K562 (cell line): ENCODE data around the gene NECAP2. TPM values are rescaled to one million over a fixed set of nuclear protein-coding genes. Genes with fewer than 3 reads are reported as not detected.

ENCODE experiments used
- ARID2 ChIP-seq: fragments of 450-650 bp; IDR thresholded peaks from 2 replicates; pipeline ENCODE4 v1.6.1; 2017; ENCODE audit warnings: antibody characterized with exemption, mild to moderate bottlenecking
- ARID4B ChIP-seq: sonication (generic); formaldehyde crosslinking; IDR thresholded peaks from 2 replicates; pipeline ENCODE4 v1.8.0; 2022; ENCODE audit warnings: mild to moderate bottlenecking, missing genetic modification reagents
- DNMT1 ChIP-seq: fragments of 450-650 bp; IDR thresholded peaks from 2 replicates; pipeline ENCODE4 v1.6.1; 2016; ENCODE audit warnings: antibody characterized with exemption, mild to moderate bottlenecking
- HIVEP1 ChIP-seq: fragments of 250-450 bp; sonication (Bioruptor Pico); IDR thresholded peaks from 2 replicates; pipeline ENCODE4 v1.4.0; 2020; ENCODE audit warnings: mild to moderate bottlenecking
- PHTF2 ChIP-seq: fragments of 250-450 bp; sonication (Bioruptor Pico); IDR thresholded peaks from 2 replicates; pipeline ENCODE4 v1.5.0; 2021; ENCODE audit warnings: mild to moderate bottlenecking
- PREB ChIP-seq: sonication (generic); formaldehyde crosslinking; IDR thresholded peaks from 2 replicates; pipeline ENCODE4 v1.8.1; 2023; ENCODE audit warnings: mild to moderate bottlenecking, missing genetic modification reagents
- PTBP1 ChIP-seq: fragments of 200-400 bp; formaldehyde crosslinking; IDR thresholded peaks from 2 replicates; pipeline ENCODE4 v1.6.1; 2017; ENCODE audit warnings: low read depth, low read length
- SMARCC2 ChIP-seq: fragments of 450-650 bp; IDR thresholded peaks from 2 replicates; pipeline ENCODE4 v1.6.1; 2017; ENCODE audit warnings: antibody characterized with exemption, moderate library complexity, mild to moderate bottlenecking, low read depth
- SNAPC5 ChIP-seq: fragments of 250-450 bp; sonication (Bioruptor Pico); IDR thresholded peaks from 2 replicates; pipeline ENCODE4 v1.8.0; 2021; ENCODE audit warnings: moderate library complexity, mild to moderate bottlenecking, inconsistent platforms
- ZNF431 ChIP-seq: sonication (generic); formaldehyde crosslinking; IDR thresholded peaks from 2 replicates; pipeline ENCODE4 v1.8.0; 2022; ENCODE audit warnings: mild to moderate bottlenecking, missing genetic modification reagents
- polyA plus RNA-seq, 8 experiments: library from polyadenylated mRNA; depleted of rRNA in 4 of 8; stranded (reverse) in 5 of 8; unstranded in 3 of 8; fragments of >200 nt; fragmentation: Nextera tagmentation in 2 of 8; fragmentation: Illumina TruSeq in 1 of 8; extraction: Ambion mirVana in 2 of 8; extraction: Trizol in 1 of 8; gene quantifications; 2 replicates each; pipeline versions ENCODE4 v1.2.1 to v1.2.3, GENCODE V29; 2011 to 2014; ENCODE audit warnings: inconsistent platforms in 1 of 8, missing spikeins in 1 of 8
- total RNA-seq, 7 experiments: library from RNA; depleted of rRNA in 6 of 7; stranded (reverse); fragments of >200 nt in 6 of 7; fragmentation: Illumina TruSeq in 2 of 7; extraction: Trizol in 2 of 7; gene quantifications; 2 replicates each; pipeline versions ENCODE4 v1.2.1 to v1.2.3, GENCODE V29; 2011 to 2021; ENCODE audit warnings: low replicate concordance in 1 of 7
- TF ChIP-seq, protein P1 (sequence below): fragments of 450-650 bp; IDR thresholded peaks from 2 replicates; pipeline ENCODE4 v1.6.1; 2016; ENCODE audit warnings: mild to moderate bottlenecking, moderate library complexity

NECAP2 gene
- total and polyA plus RNA-seq, 9 of the 15 experiments (the other 6 are each of a cell fraction or from before 2014, with no cell fraction given) = 22.7 to 107 (median 79.2) TPM

DNA sequence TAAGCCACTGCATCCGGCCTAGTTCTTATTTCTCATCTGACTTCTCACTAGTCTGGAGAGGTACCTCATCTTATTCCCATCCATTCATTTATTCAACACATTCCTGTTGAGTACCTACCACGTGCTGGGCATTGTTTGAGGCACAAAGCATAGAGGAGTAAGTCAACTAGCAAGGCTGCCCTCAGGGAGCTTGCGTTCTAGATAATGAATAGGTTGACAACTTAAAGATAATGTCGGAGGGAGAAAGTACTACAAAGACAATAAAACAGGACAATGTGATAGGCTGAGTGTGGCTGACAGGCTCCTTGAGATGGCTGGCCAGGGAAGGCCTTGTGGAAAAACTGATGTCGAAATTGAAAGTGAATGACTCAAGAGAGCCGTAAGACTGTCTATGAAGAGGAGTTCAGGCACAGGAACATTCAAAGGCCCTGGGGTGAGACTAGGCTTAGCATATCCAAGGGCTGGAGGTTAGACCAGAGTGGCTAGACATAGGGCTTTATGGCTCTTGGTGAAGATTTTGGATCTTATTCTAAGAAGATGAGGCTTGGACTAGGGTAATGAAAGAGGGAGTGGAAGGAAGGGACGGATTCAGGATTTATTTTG is 21.6 kb upstream of the NECAP2 start (continued):
- TF ChIP-seq, protein P1, sequence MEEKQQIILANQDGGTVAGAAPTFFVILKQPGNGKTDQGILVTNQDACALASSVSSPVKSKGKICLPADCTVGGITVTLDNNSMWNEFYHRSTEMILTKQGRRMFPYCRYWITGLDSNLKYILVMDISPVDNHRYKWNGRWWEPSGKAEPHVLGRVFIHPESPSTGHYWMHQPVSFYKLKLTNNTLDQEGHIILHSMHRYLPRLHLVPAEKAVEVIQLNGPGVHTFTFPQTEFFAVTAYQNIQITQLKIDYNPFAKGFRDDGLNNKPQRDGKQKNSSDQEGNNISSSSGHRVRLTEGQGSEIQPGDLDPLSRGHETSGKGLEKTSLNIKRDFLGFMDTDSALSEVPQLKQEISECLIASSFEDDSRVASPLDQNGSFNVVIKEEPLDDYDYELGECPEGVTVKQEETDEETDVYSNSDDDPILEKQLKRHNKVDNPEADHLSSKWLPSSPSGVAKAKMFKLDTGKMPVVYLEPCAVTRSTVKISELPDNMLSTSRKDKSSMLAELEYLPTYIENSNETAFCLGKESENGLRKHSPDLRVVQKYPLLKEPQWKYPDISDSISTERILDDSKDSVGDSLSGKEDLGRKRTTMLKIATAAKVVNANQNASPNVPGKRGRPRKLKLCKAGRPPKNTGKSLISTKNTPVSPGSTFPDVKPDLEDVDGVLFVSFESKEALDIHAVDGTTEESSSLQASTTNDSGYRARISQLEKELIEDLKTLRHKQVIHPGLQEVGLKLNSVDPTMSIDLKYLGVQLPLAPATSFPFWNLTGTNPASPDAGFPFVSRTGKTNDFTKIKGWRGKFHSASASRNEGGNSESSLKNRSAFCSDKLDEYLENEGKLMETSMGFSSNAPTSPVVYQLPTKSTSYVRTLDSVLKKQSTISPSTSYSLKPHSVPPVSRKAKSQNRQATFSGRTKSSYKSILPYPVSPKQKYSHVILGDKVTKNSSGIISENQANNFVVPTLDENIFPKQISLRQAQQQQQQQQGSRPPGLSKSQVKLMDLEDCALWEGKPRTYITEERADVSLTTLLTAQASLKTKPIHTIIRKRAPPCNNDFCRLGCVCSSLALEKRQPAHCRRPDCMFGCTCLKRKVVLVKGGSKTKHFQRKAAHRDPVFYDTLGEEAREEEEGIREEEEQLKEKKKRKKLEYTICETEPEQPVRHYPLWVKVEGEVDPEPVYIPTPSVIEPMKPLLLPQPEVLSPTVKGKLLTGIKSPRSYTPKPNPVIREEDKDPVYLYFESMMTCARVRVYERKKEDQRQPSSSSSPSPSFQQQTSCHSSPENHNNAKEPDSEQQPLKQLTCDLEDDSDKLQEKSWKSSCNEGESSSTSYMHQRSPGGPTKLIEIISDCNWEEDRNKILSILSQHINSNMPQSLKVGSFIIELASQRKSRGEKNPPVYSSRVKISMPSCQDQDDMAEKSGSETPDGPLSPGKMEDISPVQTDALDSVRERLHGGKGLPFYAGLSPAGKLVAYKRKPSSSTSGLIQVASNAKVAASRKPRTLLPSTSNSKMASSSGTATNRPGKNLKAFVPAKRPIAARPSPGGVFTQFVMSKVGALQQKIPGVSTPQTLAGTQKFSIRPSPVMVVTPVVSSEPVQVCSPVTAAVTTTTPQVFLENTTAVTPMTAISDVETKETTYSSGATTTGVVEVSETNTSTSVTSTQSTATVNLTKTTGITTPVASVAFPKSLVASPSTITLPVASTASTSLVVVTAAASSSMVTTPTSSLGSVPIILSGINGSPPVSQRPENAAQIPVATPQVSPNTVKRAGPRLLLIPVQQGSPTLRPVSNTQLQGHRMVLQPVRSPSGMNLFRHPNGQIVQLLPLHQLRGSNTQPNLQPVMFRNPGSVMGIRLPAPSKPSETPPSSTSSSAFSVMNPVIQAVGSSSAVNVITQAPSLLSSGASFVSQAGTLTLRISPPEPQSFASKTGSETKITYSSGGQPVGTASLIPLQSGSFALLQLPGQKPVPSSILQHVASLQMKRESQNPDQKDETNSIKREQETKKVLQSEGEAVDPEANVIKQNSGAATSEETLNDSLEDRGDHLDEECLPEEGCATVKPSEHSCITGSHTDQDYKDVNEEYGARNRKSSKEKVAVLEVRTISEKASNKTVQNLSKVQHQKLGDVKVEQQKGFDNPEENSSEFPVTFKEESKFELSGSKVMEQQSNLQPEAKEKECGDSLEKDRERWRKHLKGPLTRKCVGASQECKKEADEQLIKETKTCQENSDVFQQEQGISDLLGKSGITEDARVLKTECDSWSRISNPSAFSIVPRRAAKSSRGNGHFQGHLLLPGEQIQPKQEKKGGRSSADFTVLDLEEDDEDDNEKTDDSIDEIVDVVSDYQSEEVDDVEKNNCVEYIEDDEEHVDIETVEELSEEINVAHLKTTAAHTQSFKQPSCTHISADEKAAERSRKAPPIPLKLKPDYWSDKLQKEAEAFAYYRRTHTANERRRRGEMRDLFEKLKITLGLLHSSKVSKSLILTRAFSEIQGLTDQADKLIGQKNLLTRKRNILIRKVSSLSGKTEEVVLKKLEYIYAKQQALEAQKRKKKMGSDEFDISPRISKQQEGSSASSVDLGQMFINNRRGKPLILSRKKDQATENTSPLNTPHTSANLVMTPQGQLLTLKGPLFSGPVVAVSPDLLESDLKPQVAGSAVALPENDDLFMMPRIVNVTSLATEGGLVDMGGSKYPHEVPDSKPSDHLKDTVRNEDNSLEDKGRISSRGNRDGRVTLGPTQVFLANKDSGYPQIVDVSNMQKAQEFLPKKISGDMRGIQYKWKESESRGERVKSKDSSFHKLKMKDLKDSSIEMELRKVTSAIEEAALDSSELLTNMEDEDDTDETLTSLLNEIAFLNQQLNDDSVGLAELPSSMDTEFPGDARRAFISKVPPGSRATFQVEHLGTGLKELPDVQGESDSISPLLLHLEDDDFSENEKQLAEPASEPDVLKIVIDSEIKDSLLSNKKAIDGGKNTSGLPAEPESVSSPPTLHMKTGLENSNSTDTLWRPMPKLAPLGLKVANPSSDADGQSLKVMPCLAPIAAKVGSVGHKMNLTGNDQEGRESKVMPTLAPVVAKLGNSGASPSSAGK = 0 out of 2 replicates have a peak, but pooled peaks have one; percentile 15
- TF ChIP-seq SNAPC5 = no peak
- TF ChIP-seq HIVEP1 (CRISPR knock-in tag) = no peak
- no peak for TF ChIP-seq ARID2
- no peak for TF ChIP-seq ZNF431 (CRISPR knock-in tag)
- no peak for TF ChIP-seq PHTF2 (CRISPR knock-in tag)
- TF ChIP-seq PTBP1 = no peak
- no peak for TF ChIP-seq DNMT1
- TF ChIP-seq ARID4B = no peak
- no peak for TF ChIP-seq PREB
- TF ChIP-seq SMARCC2 = no peak
